ENCODE measurements around the gene CLEC14A.

GRCh38 chr14:38278035-38278434, 22.1 kb upstream of the CLEC14A start:
- TF ChIP-seq POLR2AphosphoS5 (IDR thresholded peaks at IDR 0.05; ENCODE audit: low read depth, low read length): no peak
- TF ChIP-seq POLR2A (IDR thresholded peaks at IDR 0.05; ENCODE audit: low read depth, low read length): no peak
- no peak for TF ChIP-seq SPI1 (IDR thresholded peaks at IDR 0.05; ENCODE audit: low read depth, low read length)
- TF ChIP-seq PAX5 (IDR thresholded peaks at IDR 0.05; ENCODE audit: insufficient read depth, low read length, severe bottlenecking): no peak
- no peak for TF ChIP-seq TAF1 (IDR thresholded peaks at IDR 0.05; ENCODE audit: low read depth, low read length)
- TF ChIP-seq POU2F2 (IDR thresholded peaks at IDR 0.05; ENCODE audit: low read depth, low read length): no peak
